Renal pelvis (tissue), 4 donors: ENCODE measurements around the gene KIAA1586. TPM values are rescaled to one million over a fixed set of nuclear protein-coding genes. Genes with fewer than 3 reads are reported as not detected.
"Not testable (repeated sequence)": the region's sequence is repeated elsewhere in the genome, so short reads cannot be mapped to it uniquely, and the experiment has no call there.

Experiments used
- DNase-seq: peaks from one replicate; pipeline ENCODE4 v3.0.0-alpha.2; 2013
- polyA plus RNA-seq, 3 donors: library from polyadenylated mRNA; unstranded; fragments of 120-200 nt; gene quantifications; one replicate each; pipeline ENCODE4 v1.2.1, GENCODE V29; 2013; ENCODE audit not compliant: insufficient read length in 3 of 3

KIAA1586 gene
- polyA plus RNA-seq, 3 donors = 19.5 to 23.1 (median 22.5) TPM

DNA sequence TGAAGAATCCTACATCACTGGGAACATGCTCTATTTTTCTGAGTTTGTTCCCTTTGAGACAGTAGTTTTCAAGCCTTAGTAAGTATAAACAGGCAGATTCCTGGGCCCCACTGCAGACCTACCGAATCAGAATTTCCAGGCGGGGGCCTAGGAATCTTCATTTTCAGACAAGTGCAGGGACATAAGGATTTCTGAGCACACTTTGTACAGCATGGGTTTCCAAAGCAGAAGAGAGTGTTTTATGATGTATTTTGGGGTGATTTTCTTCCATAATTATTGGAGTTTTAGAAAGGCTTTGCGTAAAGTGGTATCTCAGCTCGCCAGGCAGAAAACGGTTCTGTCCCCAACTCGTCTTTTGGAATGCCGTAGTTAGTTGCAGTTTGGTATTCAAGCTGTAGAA, 44.9 kb downstream of the KIAA1586 start:
- not testable (repeated sequence) for DNase-seq

DNA sequence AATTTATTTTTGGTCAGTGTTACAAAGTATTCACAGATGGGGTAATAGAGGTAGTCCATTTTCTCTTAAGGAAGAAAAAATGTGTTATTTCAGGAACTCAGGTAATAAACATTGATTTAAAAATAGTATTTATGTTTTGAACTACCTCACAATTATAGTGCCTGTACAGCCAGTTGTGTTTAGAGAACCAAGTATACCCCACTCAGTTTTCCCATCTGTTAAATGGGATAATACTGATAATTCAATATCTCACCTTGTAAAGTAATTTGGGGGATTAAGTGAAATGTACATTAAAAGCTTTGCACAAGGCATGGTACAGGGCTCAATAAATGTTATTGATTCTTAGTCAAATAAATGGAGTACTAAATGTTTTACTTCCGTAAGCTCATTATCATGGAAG, 48.2 kb downstream of the KIAA1586 start:
- no peak for DNase-seq

DNA sequence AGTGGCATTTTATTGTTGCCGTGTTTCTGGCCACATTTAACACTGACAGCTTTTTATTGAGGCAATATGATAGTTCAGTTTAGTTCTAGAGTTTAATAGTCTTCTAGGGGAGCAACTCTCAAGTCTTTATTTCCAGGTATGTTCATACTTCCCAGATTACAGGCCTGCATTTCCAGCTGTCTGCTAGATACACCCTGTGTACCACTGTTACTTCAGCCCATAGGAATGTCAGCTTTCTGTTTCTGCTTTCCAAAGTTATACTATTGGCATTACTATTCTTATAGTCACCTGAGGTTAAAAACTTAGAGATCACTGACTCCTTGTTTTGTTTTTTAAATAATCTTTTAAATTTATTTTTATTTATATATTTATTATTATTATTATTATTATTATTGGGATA, 51.1 kb downstream of the KIAA1586 start:
- no peak for DNase-seq

DNA sequence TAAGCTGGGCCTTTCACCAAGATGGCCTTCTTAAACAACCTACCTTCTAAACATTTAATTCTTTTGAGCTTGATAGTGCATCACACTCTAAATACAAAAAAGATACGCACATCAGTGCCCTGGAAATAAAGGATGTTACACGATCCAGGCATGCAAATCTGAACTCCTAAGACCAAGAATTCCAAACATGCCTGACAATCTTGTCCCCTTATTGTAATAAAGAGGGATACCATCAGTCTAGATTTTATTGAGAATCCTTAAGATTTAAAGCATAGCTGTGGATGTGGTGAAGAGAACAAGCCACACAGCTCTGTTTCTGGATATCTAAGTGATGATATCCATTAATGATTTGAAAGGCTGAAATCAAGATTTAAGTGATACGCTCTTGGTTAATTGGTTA, 56.5 kb downstream of the KIAA1586 start:
- DNase-seq = no peak

DNA sequence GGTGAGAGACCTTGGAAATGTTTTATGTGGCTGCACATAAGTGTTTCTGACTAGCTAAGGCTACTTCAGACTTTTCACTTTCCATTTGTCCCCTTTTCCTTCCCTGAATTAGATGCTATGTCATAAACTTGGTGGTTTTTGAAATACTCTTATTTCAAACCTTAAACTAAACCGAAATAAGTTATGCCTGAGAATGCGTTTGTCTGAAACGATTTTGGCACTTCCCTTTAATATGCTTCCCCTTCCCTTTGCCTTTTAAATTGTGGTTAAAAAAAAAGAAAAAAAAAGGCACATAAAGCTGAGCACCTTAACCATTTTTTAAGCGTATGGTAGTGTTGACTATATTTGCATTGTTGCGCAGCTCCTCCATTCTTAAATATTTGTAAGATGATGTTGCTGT, 57.8 kb downstream of the KIAA1586 start:
- DNase-seq = no peak

Other genes starting within 250 kb of the KIAA1586 start
- gene BEND6, start 91.6 kb upstream of the KIAA1586 start, polyA plus RNA-seq = 1 to 10 TPM; 4.5 to 5.5 (median 4.9) TPM
- gene ZNF451, start 43.5 kb downstream of the KIAA1586 start, polyA plus RNA-seq = 10 to 100 TPM; 28.8 to 47.3 (median 43.7) TPM
- gene BAG2, start 125.6 kb downstream of the KIAA1586 start, polyA plus RNA-seq = 1 to 10 TPM; 4.7 to 5.3 (median 5.1) TPM
- gene RAB23, start 175.6 kb downstream of the KIAA1586 start, polyA plus RNA-seq = 10 to 100 TPM; 30.9 to 35.0 (median 34.3) TPM